GM23248 (cell line): ENCODE measurements around the gene ZNF532.

Experiments
- EZH2 ChIP-seq: fragments of 200-600 bp; sonication (generic); IDR thresholded peaks from 2 replicates; pipeline ENCODE4 v1.6.1; 2018; ENCODE audit warnings: antibody characterized with exemption, mild to moderate bottlenecking; ENCODE audit not compliant: insufficient read depth, poor library complexity, severe bottlenecking
- EZH2phosphoT487 ChIP-seq: fragments of 200-600 bp; sonication (generic); IDR thresholded peaks from 2 replicates; pipeline ENCODE4 v1.6.1; 2018; ENCODE audit warnings: antibody characterized with exemption, moderate library complexity, mild to moderate bottlenecking, low read depth; ENCODE audit not compliant: insufficient read depth

- TF ChIP-seq EZH2 = no peak
- TF ChIP-seq EZH2phosphoT487 = no peak
Measured at GRCh38 chr18:58966704-58967103, 102.0 kb downstream of the ZNF532 start.
